Measurements from ENCODE around the gene MAP7.

The MAP7 gene

GRCh38 chr6:136528477-136528876, 21.7 kb downstream of the MAP7 start:
- DNase-seq, result no peak

DNA sequence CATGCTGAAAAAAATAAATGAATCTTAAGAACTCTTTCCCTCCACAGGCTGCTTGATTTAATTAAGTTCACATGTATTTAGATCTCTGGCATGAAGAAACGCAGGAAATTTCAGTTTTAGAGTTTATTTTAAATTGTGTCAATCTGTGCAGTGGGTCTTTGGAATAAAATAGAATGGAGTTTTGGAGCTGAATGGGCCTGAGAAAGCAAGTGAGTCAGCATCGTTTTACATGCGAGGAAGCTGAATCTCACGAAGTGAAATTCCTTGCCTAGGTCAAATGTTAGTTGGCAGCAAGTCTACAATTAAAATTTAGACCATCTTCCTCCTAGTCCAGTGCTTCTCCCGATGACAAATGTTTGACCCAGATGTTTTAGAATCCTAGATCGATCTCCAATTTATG, 22.4 kb downstream of the MAP7 start:
- no peak for DNase-seq

- DNase-seq, result no peak
These were observed 23.3 kb downstream of the MAP7 start for GRCh38 chr6:136526937-136527336.

- peak; percentile 47 for DNase-seq
These were observed 23.9 kb downstream of the MAP7 start for GRCh38 chr6:136526196-136526930.

- DNase-seq, result no peak
These were observed 24.5 kb downstream of the MAP7 start for GRCh38 chr6:136525586-136526195.

DNA sequence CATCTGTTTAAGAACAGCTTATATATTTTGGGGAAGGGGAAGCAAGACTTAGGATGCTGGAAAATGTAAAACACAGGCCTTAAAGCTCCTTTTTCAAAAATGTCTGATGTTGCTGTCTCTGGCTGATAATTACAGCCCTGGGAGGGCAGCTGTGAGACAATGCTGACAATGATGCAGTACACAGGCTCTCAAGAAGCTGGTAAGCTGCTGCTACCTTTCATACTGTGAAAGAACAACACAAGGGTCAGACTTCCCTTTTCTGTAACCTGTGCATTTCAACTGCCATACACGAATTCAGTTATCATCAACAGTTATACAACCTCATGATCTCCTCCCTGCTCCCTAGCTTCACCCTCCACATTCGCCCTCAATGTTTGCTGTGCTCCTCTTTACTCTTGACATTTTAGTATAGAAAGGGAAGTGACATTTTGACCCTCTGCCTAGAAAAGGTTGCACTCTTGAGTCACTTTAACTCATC, 25.2 kb downstream of the MAP7 start:
- no peak for DNase-seq

GRCh38 chr6:136524339-136524935, 25.8 kb downstream of the MAP7 start:
- DNase-seq, result no peak

DNA sequence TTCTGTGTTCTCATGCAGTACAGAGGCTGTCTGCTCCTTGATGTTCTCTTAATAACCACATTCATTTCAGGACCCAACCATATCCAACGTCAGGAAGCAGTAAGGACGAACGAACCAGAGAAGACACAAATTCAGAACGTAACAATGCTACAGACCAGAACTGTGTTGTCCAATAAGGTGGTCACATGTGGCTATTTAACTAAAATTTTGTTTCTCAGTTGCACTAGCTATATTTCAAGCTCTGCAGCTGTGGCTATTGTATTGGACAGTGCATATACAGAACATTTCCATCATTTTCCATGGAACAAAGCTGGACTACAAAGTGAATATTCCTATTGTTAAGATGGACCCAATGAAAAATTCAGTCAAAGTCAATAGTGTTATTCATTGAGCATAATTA, 27.0 kb downstream of the MAP7 start:
- DNase-seq, result no peak

DNA sequence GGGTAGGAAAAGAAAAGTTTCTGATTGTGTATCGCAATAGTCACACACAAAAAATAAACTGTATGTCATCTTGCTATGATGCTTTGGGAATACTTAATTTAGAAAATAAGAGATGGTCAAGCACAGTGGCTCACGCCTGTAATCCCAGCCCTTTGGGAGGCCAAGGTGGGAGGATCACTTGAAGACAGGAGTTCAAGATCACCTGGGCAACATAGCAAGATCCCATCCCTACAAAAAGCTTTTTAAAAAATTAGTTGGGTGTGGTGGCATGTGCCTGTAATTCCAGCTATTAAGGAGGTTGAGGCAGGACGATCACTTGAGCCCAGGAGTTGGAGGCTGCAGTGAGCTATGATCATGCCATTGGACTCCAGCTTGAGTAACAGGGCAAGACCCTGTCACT, 27.6 kb downstream of the MAP7 start:
- no peak for DNase-seq

DNA sequence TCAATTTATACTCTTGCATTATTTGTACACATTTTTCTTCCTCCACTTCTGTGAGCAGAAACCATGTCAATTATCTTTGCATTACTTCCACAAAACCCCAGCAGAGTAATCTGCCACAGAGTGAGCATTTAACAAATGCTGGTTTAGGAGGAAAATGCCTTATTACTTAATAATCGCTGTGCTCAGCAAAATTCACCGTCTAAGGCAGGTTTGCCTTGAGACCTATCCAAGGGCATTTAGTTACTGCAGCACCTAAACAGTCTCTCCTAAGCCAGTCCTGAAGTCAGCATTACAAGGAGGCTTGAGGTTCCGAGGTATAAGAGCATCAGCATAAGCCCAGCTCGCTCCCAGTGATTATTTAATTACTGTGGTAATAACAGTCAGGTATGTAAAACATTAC, 28.3 kb downstream of the MAP7 start:
- no peak for DNase-seq

DNA sequence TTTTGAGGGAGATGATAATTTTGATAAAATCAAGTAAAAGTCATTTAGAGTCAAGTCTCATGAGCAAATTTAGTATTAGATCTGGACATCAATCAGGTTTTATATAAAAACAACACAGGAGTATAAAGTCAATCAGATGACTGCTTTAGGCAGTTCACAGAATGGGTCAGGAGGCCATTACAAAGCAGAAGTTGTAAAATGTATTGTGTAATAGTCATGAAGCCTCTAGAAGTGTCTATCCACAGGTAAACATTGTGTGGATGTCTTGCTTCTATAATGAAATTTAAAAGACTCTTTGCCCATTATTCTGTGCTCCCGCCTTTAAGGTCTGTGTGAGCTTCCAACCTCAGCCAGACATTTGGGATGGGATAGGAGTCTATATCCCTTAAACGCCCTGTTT, 28.8 kb downstream of the MAP7 start:
- DNase-seq, result no peak

GRCh38 chr6:136520517-136520916, 29.7 kb downstream of the MAP7 start:
- DNase-seq, result no peak

GRCh38 chr6:136517582-136517981, 32.6 kb downstream of the MAP7 start:
- DNase-seq, result no peak

DNA sequence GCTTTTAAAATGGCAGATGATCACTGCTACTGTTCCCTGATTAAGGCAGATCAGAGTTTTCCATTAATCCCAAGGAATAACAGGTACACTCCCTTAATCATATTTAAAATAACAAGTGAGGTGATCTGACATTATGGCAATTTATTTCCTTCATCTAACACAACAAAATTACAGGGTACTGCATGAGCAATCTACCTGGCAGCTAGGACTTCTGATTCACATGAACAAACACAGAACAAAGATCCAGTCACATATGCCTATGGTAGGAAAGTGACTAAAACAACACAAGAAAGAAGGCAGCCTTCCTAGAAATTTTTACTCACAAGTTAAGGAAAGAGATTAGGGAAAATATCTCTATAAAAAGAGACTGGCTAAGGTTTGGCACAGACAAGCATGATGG, 33.2 kb downstream of the MAP7 start:
- DNase-seq, result no peak

GRCh38 chr6:136514591-136514990, 35.6 kb downstream of the MAP7 start:
- no peak for DNase-seq

DNA sequence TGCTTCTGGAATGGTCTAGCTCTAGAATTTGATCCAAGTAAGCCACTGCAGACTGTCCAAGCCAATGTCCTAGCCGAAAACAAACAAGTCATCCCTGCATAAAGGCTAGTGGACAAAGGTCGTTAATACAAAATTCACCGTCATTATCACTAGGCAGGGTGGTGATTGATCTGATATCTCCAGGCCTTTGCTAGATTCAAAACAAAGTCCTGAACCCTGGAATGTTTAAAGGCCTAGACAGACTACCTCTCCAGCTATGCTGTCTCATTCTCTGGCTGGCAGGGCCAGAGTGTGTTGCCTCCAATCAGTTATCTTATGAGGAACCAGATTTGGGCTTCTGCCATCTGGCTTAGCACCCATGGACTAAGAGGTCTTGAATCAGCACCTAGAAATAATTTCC, 38.3 kb downstream of the MAP7 start:
- no peak for DNase-seq

DNA sequence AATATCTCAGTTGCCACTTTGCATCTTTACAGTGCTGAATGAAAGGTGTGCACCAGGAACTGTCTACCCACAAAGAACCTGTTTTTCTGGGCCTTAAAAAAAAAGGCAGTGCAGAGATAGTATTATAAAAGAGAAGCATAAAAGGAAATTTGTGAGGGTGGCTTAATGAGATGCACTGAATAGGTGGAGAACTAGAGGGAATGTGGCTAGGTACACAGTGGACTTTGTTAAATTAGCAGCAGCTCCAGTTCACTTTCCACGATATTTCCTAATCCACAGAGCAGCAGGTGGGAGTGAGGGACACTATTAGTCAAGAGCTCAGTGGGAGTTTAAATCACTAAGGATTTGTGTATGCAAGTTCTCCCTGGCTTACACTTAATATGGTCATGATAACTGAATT, 38.8 kb downstream of the MAP7 start:
- DNase-seq, result no peak

DNA sequence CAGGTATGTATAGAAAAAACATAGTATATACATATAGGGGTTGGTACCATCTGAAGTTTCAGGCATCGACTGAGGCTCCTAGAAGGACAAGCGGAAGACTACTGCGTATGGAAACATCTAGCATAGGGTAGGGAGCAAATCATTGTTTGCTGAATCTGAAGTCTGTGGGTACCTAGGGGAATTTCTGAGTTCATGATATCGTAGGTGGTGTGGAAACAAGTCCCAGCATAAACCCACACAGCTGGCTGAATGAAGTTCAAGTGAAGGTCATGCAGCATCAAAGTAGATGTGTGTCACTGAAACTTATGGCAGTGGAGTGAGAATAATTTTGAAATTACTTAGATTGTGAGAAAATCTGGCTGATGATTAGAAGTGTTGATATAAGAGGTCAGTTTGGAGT, 39.4 kb downstream of the MAP7 start:
- DNase-seq, result no peak

GRCh38 chr6:136510299-136510698, 39.9 kb downstream of the MAP7 start:
- DNase-seq, result no peak

GRCh38 chr6:136508725-136509392, 41.4 kb downstream of the MAP7 start:
- DNase-seq, result no peak

GRCh38 chr6:136506124-136506799, 44.0 kb downstream of the MAP7 start:
- no peak for DNase-seq

DNA sequence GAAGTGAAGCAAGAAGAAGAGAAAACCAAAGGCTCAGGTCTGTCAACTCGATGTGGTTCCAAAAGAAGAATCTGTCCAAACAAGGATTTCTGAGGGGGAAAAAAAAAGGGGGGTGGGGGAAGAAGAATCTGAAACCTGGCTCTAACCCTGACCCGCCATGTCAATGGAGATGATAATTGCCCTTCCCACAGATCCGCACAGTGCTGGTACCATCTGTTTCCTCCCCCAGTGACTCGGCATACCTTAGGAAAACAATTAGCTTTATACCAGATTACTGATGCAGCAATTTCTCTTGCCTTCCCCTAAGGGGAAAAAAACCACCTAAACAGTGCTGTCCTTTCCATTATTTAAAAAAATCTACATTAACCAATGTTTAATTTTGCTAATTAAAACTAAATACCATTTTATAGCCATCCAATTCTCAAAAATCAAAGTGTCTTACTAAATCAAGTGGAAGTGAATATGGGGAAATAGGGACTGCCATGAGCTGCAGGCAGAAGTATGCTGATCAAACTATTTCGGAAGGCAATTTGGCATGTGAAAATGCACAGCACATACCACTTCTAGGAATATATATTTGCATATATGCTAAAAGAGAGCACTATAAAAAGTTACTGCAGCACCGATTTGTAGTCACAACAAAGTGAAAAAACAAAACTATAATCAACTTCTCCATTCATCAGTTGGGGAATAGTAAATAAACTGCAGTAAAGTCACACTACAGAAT, 46.8 kb downstream of the MAP7 start:
- DNase-seq, result no peak

GRCh38 chr6:136502786-136503185, 47.4 kb downstream of the MAP7 start:
- DNase-seq, result no peak

Measured in CD4-positive, alpha-beta T cell treated with Interleukin-17A for 4 hours (primary cell).